ENCODE measurements around the gene INTS14.
"Not testable (repeated sequence)": the region's sequence is repeated elsewhere in the genome, so short reads cannot be mapped to it uniquely, and the experiment has no call there.

Gene INTS14

DNA sequence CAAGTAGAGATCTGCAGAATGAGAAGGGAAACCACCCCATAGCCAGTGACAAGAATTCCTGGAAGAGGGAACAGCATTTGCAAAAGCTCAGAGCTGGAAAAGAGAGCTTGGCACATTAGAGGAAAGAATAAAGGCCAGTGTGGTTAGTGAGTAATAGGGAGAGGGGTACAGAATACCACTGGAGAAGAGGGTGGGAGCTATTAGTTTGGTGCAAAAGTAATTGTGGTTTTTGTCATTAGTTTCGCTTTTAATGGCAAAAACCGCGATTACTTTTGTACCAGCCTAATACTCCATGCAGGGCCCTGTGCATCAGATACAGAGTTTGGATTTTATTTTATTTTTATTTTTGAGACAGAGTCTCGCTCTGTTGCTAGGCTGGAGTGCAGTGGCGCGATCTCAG, 20.6 kb upstream of the INTS14 start:
- DNase-seq (ENCODE audit: low read depth in 2 of 2): no peak

DNA sequence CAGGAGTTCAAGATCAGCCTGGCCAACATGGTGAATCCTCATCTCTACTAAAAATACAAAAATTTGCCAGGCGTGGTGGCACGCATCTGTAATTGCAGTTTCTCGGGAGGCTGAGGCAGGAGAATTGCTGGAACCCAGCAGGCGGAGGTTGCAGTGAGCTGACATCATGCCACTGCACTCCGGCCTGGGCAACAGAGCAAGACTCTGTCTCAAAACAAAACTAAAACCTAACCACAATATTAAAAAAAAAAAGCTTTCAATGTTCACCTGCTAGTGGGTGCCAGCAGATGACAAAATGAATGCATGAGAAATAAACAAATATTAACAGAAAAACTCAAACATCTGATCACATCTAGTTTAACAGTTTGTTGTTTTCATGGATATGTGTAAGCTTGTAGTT, 19.8 kb upstream of the INTS14 start:
- no peak for DNase-seq (ENCODE audit: low read depth in 2 of 2)

DNA sequence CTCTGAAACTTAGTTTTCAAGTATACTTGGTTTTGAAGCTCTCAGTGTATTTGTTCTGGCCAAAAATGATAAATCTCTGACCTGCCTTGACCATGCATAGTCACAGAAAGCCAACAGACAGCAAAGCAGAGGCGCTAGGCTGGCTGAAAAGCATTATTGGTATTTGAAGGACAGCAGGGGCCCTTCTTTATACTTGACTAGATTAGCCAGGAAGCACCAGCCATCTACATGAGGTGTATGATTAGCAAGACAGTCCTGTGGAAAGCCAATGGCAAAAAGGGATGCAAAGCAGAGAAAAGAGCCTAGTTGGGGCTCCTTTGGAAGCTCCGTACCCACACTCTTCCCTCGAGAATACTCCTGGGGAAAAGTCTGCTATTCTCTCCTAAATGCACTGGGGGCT, 18.6 kb upstream of the INTS14 start:
- DNase-seq (ENCODE audit: low read depth in 2 of 2): no peak

DNA sequence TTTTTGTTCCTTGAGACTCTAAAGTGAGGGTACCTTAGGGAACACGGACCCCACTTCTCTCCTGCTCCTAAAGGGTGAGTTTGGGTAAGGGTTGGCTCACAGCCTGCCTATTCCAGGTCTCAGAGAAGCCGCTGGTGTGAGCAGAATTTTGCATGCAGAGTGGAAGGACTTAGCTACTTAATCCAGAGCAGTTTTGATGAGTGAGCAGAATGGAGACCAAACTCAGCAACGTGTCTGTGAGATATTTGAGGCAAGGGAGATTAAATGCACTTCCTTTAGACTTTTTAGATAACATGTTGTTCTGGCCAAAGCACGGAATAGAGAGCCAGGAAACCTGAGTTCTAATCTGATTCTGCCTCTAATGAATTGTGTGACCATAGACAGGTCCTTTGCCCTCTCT, 15.9 kb upstream of the INTS14 start:
- no peak for DNase-seq (ENCODE audit: low read depth in 2 of 2)

DNA sequence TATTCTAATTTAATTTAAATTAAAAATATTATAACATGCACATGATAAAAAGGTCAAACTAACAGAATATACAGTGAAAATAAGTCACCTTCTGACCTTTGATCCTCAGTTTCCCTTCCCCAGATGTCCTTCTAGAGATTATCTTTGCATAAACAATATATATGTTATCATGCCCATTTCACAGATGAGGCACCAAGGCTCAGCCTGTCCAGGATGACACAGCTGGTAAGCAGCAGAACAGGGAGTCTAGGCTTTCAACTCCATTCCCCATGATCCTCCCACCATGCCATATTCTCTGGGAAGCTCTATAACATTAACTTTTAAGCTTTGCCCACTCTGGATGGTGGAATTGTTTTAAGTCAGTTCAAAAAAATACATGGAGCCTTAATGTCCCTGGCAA, 12.2 kb upstream of the INTS14 start:
- no peak for DNase-seq (ENCODE audit: low read depth in 2 of 2)

DNA sequence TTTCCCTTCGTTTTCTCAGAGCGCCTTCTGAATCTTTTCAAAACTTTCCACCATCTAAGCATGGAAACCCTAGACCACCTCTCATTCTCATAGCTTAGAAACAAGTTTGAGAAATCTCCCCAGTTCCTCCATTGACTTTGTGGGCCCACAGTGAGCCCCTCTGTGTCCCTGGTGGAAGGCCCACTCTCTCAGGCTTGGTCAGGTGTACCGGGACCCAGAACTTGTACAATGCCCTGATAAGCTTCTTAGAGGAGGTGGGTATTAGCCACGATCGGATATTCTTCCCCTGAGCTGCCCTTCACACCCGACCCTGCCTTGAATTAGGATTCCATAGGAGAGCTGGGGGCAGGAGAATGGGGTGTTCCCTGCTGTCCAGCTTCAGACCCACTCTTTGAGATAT, 10.7 kb upstream of the INTS14 start, which contains the start of gene SLC24A1:
SLC24A1 (plus strand) TSS at position 301 of the 400 bp plus-strand sequence. CDS start 2,143 bp downstream, outside the sequence.
- no peak for DNase-seq (ENCODE audit: low read depth in 2 of 2)

DNA sequence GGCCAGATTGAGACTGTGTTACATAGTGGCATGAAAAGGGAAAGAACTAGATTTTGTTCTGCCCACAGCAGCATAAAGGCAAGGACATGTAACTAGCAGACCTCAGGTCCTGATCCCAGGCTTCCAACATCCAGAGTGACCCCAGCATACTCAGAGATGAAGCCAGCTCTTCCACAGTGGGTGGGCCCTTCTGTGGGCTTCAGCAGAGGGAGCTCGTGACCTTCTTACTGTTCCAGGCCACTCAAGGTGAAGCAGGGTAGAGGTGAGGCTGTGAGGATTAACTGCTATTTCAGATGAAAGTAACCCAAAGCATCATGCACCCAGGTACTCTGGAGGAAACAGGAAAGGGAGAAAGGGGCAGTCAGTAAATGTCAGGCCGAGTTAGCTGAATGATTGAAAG, 9.9 kb upstream of the INTS14 start:
- DNase-seq (ENCODE audit: low read depth in 2 of 2): no peak

DNA sequence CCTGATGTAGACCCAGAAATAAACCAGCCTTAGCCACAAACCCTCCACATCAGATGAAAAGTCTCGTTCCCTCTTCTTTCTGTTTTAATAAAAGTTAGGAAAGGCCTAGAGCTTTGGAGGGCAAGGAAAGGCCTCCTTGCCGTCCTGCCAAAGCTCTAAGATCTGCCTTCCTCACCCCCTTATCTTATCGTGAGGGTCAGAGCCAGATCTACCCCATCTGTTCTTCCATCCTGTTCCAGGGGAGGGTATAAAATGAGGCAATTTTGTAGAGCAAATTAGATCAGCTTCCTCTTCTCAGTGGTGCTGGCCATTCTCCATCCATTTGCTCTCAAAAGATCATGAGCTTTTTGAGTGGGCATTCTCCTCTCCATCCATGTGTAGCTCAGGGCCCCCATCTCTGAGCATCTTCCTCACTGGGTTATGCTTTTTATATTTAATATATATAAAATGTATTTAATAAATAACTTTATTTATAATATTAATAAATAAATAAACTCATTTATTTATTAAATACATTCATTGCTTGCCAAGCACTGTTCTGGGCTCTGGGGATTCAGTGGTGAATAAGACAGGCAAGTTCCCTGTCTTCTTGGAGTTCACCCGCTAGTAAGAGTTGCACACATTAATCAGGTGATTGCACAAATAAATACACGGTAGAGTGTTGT, 8.8 kb upstream of the INTS14 start:
- no peak for DNase-seq (ENCODE audit: low read depth in 2 of 2)

DNA sequence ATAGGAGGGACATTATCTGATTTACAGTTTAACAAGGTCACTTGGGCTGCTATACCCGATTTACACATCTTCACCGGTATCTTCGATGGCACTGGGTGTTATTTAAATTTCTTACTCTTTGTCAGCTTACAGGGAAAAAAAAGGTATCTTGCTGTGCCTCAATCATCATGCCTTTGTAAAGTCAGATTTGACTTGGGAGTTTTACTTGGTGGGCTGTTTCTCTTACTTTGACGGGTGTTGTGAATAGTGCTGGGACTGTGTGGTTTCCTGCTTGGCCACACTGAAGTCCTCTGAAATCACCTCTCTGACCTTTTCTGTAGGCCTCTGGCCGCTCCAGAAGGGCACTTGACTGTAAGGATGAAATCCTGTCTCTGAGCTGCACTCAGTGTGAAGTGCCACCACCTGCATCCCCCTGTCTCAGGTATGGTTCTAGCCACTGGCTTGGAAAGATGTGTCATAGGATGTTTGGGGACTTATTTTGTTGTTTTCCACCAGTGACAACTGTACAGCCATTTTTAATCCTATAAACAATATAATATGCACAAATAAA, 7.7 kb upstream of the INTS14 start:
- DNase-seq (ENCODE audit: low read depth in 2 of 2): no peak

DNA sequence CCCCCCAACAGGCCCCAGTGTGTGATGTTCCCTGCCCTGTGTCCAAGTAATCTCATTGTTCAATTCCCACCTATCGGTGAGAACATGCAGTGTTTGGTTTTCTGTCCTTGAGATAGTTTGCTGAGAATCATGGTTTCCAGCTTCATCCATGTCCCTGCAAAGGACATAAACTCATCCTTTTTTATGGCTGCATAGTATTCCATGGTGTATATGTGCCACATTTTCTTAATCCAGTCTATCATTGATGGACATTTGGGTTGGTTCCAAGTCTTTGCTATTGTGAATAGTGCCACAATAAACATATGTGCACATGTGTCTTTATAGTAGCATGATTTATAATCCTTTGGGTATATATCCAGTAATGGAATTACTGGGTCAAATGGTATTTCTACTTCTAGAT, 5.0 kb upstream of the INTS14 start:
- not testable (repeated sequence) for DNase-seq (ENCODE audit: low read depth in 2 of 2)

DNA sequence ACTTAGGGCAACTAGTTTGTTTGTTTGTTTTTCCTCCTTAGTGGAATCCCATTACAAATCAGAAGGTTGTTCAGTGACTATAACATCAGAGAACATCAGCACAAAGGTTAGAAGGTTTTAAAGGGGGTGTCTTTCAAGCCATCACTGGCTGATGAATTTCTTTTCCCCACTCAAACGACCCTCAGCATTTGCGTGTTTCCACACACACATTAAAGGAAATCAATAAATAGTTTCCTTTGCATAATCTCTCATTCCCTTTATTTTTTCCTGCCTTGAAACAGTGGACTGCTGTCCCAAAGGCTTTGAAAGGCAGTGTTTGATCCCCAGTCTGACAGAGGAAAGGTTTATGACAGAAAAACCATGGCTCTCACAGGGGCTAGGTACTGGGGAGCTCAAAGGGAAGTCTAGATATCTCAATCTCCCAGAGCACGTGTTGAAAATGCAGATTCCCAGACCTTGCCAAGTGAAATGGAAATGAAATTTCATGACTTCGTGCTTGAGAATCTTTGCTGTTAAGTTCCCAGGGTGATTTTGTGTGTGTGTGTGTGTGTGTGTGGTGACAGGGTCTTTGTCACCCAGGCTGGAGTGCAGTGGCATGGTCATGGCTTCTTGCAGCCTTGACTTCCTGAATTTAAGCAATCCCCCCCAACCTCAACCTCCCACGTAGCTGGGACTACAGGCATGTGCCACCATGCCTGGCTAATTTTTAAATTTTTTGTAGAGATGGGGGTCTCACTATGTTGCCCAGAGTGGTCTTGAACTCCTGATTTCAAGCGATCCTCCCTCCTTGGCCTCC, 2.2 kb upstream of the INTS14 start:
- DNase-seq (ENCODE audit: low read depth in 2 of 2): no peak

DNA sequence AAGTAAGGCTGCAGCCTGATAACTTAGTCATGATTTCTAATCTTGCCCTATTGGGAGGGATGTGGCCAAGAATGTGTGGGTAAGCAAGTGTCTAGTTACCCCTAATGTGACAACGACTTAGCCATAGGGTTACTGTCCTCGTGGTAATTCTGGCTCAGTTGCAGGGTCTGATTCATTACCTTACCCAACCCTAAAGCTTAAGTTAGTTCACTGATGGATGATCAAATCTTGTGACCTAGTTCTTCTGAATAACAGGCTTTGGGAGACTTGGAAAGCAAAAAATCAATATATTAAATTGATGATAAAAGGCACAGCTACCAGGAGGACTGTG, 1.6 kb upstream of the INTS14 start:
- DNase-seq (ENCODE audit: low read depth in 2 of 2): no peak

DNA sequence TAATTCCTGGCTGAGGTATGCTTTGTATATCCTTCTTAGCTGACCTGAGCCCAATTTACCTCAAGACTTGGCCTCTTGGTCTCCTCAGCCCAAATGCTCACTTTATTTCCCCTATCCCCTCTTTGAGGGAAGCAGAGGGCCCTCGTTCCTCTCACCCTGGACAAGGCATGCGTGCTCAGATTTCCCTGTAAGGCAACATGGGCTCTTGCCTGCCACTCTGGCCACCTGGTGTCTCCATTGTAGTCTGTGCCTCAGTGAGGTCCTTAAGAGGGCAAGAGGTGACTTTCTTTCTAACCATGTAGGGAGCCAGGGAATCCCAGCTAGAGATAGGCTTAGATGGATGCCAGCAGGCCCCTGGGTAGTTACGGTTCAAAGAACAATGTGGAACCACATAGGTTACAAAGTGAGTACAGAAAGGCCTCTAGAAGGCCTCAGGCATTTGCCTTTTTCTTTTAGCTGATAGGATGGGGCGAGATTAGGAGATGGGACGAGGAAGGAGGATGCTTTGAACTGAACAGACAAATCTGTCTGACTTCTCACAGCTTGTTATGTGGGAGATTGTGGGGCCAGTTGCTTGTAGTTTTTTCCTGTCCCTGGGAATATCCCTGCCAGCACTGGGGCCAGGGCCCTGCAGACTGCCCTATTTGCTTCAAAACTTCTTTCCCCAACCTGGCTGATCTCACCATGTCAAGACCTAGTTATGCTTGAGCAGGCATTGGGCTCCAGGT, 1.1 kb upstream of the INTS14 start:
- no peak for DNase-seq (ENCODE audit: low read depth in 2 of 2)

DNA sequence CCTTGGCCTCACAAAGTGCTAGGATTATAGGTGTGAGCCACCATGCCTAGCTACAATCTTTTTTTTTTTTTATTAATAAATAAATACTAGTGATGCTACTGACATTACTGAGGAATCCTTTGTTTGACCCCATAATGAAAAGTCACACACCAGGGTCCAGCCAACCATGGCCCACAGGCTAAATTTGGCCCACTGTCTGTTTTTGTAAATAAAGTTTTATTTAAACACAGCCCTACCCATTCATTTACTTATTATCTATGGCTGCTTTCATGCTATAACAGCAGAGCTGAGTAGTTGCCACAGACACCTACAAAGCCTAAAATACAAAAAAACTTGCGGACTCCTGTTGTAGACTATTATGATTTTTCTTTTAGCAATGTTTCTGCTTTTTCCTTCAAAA, 7.4 kb downstream of the INTS14 start:
- DNase-seq (ENCODE audit: low read depth in 2 of 2): no peak

DNA sequence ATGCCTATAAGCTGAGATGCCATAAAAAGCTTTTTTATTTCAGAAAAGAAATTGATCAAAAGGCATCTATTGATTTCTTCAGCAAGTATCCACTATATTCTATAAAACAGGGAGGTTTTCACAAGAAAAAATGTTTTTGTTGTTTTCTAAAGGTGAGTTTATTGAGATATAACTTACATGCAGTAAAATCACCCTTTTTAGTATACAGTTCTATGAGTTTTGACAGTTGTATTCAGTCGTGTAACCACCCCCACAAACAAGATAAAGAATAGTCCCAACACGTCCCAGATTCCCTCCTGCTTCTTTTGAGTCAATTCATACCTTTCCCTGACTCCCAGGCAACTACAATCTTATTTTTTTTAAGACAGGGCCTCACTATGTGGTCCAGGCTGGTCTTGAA, 7.8 kb downstream of the INTS14 start:
- no peak for DNase-seq (ENCODE audit: low read depth in 2 of 2)

DNA sequence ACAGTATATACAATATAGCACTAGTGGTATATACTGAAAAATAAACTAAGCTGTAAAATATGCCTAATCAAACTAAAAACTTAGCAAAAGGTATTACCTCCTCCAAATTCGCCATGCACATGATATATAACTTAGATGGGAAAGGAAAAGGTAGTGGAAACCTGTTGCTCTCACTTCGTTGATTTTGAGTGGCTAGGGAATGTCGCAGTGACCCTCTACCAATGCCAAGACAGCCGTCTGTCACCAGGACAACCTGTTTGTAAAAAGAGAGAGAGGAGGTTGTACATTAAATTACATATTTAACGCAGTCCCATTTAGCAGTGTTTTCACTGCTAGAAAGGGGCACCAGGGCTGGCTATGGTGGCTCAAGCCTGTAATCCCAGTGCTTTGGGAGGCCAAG, 11.3 kb downstream of the INTS14 start:
- DNase-seq (ENCODE audit: low read depth in 2 of 2): no peak

DNA sequence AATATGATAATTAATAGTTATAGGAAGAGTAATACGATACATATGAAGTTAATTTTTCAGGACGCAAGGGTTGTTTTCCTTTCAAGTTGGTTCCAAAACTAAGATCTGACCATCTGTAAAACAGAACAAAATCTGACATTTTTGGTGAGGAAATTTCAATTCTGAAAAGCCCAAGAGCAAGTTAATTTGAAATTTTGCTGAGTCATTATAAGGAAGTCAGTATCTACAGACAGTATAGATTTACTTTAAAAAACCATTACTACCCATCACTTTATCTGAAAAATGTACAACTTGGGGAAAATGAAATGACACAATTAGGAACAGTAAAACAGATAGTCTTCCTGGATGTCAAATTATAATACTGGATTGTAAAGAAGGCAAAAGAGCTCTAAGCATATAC, 12.5 kb downstream of the INTS14 start:
- DNase-seq (ENCODE audit: low read depth in 2 of 2): no peak

DNA sequence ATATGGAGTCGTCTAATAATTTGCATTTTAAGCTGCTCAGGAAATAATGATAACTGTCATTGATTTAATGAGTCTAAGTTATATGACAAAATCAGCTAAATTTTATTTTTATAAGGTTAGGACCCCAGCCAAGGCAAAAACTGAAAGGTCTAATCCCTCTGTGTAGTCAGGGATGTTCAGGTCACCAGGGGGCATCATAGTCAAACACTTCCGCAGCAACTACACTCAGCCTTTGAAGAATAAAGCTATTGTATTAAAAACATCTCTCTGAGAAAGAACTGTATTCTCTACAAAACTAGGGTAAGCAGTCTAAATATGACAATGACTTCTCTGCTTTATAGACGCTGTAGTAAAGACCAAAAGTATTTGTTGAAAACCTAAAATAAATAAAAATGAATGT, 15.0 kb downstream of the INTS14 start:
- no peak for DNase-seq (ENCODE audit: low read depth in 2 of 2)

DNA sequence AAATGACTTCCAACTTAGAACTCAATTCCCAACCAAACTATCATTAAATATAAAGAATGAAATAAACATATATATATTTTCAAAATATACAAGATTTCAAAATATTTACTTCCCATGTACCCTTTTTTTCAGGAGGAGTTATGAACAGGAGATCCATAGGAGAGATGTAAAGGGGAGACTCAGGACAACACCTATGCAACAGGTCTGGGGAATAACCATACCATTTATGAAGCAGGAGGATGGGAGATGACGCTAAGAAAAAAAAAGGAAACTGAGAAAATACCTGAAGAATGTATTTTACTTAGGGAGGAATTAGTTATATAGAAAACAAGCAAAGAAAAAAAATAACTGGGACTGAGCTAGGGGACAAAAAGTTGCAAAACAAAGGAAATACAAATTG, 23.8 kb downstream of the INTS14 start:
- no peak for DNase-seq (ENCODE audit: low read depth in 2 of 2)

DNA sequence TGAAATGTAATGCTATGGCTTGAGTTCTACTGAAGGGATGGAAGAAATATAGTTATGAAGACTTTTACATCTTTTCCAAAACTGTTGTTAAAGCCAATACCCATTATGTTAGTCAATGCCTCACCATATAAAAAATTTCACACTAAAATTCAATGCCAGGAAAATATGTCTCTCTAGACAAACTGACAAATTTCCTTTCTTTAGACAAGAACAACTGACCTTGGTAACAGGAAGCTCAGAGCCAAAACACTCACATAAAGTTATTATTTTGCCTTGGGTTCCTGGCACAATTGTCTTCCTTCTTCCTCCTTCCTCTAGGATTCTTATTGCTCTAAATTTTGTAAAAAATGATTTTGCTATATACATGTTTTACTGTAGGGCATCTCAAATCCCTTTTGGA, 26.7 kb downstream of the INTS14 start:
- no peak for DNase-seq (ENCODE audit: low read depth in 2 of 2)

DNA sequence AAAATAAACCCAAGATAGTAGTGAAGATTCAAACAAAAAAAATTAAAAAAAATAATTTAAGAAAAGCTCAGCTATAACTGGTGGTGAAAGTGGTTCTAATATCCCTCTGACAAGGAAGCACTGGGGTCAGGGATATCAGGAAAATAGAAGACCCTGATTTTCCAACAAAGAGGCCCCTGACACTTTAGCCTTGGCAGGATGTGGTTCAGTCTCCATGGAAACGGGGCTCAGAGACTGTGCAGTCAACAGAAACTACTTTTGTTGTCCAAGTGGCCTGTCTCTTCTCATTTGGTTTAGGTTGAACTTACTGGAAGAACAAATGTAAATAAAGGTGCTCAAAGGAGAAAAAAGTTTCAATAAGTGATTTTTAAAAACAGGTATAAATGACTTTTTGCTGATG, 27.2 kb downstream of the INTS14 start:
- peak; percentile 25 to 41 for DNase-seq (ENCODE audit: low read depth in 2 of 2)

DNA sequence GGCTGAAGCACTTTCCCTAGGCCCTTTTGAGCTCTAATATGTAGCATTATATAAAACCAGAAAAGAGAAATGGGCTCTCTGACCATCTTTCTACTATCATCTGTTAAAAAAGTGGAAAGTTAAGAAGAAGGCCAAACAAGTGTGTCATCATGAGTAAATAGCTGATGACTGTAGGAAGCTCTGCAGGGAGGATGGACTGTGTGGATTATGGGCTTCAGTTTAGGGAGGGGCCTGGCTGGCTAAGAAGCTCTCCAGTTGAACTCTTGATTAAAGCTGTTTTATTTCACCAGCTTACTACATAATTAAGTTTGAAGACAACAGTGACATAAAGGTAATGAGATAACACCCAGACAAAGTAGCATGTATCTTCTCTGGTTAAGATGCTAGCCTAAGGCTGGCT, 30.6 kb downstream of the INTS14 start:
- no peak for DNase-seq (ENCODE audit: low read depth in 2 of 2)

DNA sequence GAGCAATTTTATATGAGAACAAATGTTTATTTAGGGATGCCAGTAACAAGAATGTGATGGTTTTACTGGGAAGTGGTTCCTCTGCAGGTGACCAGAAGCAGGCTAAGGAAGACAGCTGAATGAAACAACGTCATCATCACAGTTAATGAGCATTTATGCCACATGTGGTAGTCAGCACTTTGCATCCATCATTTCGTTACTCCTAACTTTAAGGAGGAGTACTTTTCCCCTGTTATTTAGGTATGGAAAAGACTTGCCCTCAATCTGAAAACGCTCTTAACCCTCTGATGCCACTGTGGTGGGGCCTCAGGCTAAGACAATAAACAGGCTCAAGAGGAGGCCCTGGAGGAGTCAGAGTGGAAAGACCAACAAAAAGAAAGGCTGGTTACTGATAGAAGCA, 31.2 kb downstream of the INTS14 start:
- DNase-seq (ENCODE audit: low read depth in 2 of 2): no peak

All from stimulated activated CD8-positive, alpha-beta memory T cell treated with anti-CD3 and anti-CD28 coated beads, Interleukin-7, amount 100 ng/mL, for 4 hours (primary cell).